ENCODE measurements around the gene NNT. TPM values are rescaled to one million over a fixed set of nuclear protein-coding genes. Genes with fewer than 3 reads are reported as not detected.
A peak's percentile ranks its signal among the peaks of the same experiment; 100 is the strongest.
"Not testable (repeated sequence)": the region's sequence is repeated elsewhere in the genome, so short reads cannot be mapped to it uniquely, and the experiment has no call there.

The NNT gene
- total and polyA plus RNA-seq, 10 of the 15 experiments (the other 5 are each of a cell fraction or from before 2014, with no cell fraction given) = 20.8 to 73.1 (median 51.9) TPM

- BruUV-seq (replicated peaks); H3K36me3 ChIP-seq (ENCODE audit: control insufficient read depth in 2 of 2, insufficient read depth in 2 of 2, low read length in 1 of 2); H3K9me3 ChIP-seq (replicated peaks; ENCODE audit: control insufficient read depth, insufficient read depth, low read length); H3K27me3 ChIP-seq (replicated peaks in 1 of 2; ENCODE audit: control insufficient read depth in 2 of 2, insufficient read depth in 2 of 2, low read length in 1 of 2); DNase-seq (ENCODE audit: low read depth, low spot score); H4K20me1 ChIP-seq (ENCODE audit: control insufficient read depth, insufficient read depth); FAIRE-seq; in situ Hi-C loops (cut with MboI): not testable (repeated sequence)
- intact Hi-C loops (cut with micrococcal nuclease; ENCODE audit: unreplicated experiment) = loop anchor here (2.0 to 10.0 kb wide), 2 partner anchors 46 to 562 kb away; partner anchors contain the start of gene NNT
- Histone ChIP-seq H3K4me2 (ENCODE audit: control insufficient read depth, insufficient read depth) (peak overlapping the region; percentile 99; the same call in 1 of the 2 replicates), H3K27ac (ENCODE audit: control insufficient read depth, insufficient read depth) (peak overlapping the region; percentile 87), H2AFZ (ENCODE audit: control insufficient read depth, low read depth, low read length) (peak overlapping the region; percentile 69), H3K9ac (ENCODE audit: control insufficient read depth, insufficient read depth, low read length) (peak overlapping the region; percentile 97), H3K4me1 (ENCODE audit: control insufficient read depth, insufficient read depth, low read length) (peaks cover 13% of the 10 kb centered on the region), H3K4me3 (peak overlapping the region; percentile 94), H3K79me2 (ENCODE audit: control insufficient read depth, insufficient read depth, low read length) (peaks cover 52% of the 10 kb centered on the region)
- TF ChIP-seq RUNX3 (IDR thresholded peaks at IDR 0.05; ENCODE audit: low read length) (peak; percentile 1; the same call in 1 of the 2 replicates), GATAD2B (conservative IDR thresholded peaks at IDR 0.05; ENCODE audit: low read depth) (peak; percentile 75; the same call in 1 of the 2 replicates), IKZF1 (conservative IDR thresholded peaks at IDR 0.05) (0 out of 2 replicates have a peak, but pooled peaks have one; percentile 74), NKRF (conservative IDR thresholded peaks at IDR 0.05) (0 out of 2 replicates have a peak, but pooled peaks have one; percentile 18), BHLHE40 (IDR thresholded peaks at IDR 0.05; ENCODE audit: borderline replicate concordance in 1 of 2, low read depth in 2 of 2, low read length in 1 of 2) (peak; percentile 2 to 15; a peak in 1 of 4 replicates), TCF3 (IDR thresholded peaks at IDR 0.05; ENCODE audit: borderline replicate concordance, insufficient read depth, low read depth, low read length) (peak; percentile 74; the same call in 1 of the 2 replicates), NFXL1 (IDR thresholded peaks at IDR 0.05; ENCODE audit: borderline replicate concordance) (peak; percentile 8; the same call in 1 of the 2 replicates), LARP7 (IDR thresholded peaks at IDR 0.05) (peak; percentile 60; the same call in 1 of the 2 replicates)
- WGBS (ENCODE audit: insufficient coverage, insufficient replicate concordance, low lambda C conversion rate, missing lambda C conversion rate) = 3% methylated on average over 7 of the region's 30 CpGs
- POLR2A ChIA-PET = interaction anchor here (0.6 to 3.6 kb wide), 2 partner anchors 18 to 72 kb away, joined by 4 to 18 read pairs; partner anchors contain the start of gene TMEM267
- peak; percentile 90 for ATAC-seq
- SMC1A ChIA-PET (ENCODE audit: uncharacterized antibody, unreplicated experiment) = interaction anchor here (2.4 kb wide), 1 partner anchor 44 kb away, joined by 9 read pairs; no protein-coding TSS in a partner anchor
- CTCF ChIA-PET = interaction anchor here (3.3 to 4.4 kb wide), 3 partner anchors 48 to 72 kb away, joined by 11 to 31 read pairs (median 18); partner anchors contain the start of genes NNT and TMEM267
- RAD21 ChIA-PET (ENCODE audit: unreplicated experiment) = interaction anchor here (3.7 kb wide), 1 partner anchor 72 kb away, joined by 19 read pairs; the partner anchor contains the start of gene TMEM267
Observed at GRCh38 chr5:43556607-43556856, 46.4 kb upstream of the NNT start.

All from GM12878 (cell line).